HG03039 (cell line): ENCODE measurements around the gene EIF2B4.
"Not testable (repeated sequence)": the region's sequence is repeated elsewhere in the genome, so short reads cannot be mapped to it uniquely, and the experiment has no call there.

ENCODE experiments used
- ATAC-seq: cut with Tn5 transposase; IDR thresholded peaks from one replicate; pipeline ENCODE4 v1.9.1; 2021; ENCODE audit warnings: mild to moderate bottlenecking, moderate library complexity; ENCODE audit not compliant: unreplicated experiment

EIF2B4 gene

DNA sequence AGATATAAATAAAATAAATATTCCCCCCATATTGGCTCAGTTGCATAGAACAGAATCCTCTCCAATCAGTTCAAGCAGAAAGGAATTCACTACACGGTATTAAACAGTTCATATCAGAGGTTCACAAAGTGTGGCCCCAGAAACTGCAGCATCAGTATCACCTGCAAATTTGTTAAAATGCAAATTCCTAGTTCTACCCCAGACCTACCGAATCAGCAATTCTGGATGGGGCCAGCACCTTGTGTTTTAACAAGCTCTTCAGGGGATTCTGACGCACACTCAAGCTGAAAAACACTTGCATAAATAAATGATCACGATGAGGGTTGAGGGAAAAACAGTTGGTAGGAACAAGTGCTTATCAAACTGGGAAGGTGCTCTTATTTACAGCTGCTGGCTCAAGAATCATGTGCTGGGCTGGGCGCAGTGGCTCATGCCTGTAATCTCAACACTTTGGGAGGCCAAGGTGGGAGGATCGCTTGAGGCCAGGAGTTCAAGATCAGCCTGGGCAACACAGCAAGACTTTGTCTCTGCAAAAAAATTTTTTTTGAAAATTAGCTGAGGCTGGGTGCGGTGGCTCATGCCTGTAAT lies 19.9 kb downstream of the EIF2B4 start:
- ATAC-seq = no peak

DNA sequence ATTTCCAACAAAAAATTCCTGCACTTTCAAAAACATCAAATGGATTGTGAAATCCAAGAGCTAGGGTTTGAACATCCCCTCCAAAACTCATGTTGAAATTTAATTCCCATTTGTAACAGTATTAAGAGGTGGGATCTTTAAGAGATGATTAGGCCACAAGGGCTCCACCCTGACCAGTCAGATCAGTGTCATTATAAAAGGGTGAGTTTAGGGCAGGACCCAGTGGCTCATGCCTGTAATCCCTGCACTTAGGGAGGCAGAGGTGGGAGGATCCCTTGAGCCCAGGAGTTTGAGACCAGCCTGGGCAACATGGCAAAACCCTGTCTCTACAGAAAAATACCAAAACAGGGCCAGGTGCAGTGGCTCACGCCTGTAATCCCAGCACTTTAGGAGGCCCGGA lies 22.5 kb downstream of the EIF2B4 start:
- ATAC-seq = no peak

DNA sequence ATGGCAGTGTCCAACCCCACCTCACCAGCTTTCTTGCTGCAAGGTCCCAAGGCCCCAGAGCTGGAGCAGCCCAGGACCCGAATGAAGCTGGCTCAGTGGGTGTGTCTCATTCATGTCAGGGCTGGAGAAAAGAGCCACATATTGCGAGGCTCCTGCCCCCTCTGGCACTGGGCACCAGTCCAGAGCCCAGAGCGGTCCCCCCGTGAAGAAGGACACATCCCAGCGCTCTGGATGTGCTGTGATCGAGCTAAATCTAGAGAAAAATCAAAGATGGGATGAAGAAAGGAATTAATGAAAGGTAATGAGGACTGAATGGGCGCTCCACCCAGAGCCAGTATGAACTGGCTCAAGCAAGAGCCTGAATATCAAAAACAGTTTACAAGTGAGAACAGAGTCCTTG lies 34.0 kb downstream of the EIF2B4 start:
- ATAC-seq = no peak

DNA sequence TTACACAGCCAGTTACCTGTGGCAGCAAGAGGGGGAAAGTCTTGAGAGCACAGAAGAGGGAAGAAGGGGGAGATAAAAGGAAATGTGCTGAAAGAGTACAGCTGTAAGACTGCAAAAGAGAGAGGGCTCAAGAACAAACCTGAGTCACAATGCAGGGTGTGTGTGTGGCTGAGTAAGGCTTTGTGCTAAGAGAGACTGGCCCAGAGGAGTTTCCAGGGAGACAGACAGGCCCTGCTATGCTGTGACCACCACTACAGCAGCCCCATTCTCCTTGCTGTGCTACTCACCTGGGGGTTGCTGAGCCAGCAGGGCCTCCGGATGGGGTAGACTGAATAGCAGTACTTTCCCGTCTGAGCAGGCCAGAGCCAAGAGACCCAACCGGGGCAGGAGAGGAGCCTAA lies 34.8 kb downstream of the EIF2B4 start:
- no peak for ATAC-seq

DNA sequence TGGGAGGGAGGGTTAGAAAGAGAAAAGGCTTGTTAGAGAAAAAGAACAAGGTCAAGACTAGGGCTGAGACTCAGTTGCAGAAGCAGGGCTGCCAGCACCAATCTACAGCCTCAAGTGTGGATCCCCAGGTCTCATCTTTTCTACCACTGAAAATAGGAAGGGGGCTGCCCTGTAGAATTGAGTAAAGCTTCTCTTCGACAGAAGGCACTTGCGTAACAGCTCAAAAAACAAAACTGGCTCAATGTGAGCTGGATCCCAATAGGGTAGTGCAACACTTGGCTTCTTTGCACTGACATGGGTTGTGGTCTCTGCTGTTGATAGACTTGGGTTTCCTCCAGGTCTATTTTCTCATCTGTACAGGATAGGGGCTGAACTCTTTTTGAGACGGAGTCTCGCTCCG lies 45.4 kb downstream of the EIF2B4 start:
- no peak for ATAC-seq

DNA sequence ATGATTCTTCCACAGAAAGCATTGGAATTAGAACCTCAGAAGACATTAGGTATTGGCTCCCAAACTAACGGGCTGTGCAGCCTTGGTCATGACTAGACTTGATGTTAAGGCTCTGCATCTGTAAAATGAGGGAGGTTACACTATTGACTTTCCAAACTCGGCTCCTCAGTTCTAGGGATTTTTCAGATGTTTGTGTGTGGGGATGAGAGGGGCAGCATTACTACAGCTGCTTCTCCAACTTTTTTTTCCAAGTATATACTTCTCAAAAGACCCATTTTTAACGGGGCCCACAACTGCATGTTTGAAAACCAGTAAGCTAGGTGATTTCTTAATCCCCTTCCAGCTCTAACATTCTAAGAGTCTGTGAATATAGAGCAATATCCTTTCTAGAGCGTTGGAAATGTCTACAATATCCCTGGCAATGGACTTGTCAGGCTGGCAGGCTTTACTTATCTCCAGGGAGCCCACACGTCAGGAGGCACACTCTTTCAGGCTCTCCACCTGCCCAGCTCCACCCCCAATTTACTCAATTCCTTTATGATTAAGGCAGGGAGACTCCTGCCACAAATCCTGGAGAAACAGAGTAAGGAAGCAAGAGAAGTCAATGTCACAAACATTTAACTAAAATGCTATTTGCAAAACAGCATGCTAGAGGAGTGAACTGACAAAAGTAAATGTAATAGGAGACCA lies 46.4 kb downstream of the EIF2B4 start:
- no peak for ATAC-seq

DNA sequence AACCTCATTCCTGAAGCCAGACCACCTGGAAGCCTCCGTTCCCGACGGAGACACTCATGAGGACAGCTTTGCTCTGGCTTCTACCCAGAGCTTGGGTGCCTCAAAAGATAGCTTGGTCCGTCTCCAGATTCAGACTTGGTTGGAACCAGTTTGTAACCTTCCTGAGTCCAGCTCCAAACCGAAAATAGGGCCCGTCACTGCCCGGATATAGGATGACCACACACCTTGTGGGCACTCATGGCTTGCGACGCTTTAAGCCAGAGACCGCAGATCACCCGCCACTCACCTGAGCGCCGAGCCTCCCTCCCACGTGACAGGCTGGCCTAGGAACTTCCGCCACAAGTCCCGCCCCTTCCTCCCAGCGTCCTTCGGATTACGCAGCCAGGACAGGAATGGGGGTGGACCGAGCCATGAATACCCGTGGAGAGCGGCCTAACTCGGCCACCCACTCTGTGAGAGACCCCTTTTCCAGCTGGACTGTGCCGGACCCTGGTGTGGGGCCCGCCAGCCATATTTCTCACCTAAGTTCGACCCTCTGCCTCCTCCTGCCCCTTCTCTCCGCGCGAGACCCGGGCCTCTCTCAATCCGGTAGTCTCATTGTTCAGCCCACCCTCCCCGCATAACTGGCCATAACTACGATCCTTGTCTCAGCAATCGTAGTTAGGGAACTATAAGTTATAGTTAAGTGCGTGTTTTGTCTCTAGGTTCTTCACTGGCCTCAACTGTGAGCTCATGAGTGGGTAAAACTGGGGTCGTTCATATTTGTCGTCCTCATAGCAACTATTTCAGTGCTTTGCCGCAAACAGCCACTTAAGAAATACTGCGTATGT lies 47.2 kb downstream of the EIF2B4 start, which contains the start of gene MPV17:
Gene MPV17, minus strand, starts transcription at position 332 of the 830 bp plus-strand sequence. CDS start 580 bp downstream, outside the sequence.
- ATAC-seq = peak; percentile 87

DNA sequence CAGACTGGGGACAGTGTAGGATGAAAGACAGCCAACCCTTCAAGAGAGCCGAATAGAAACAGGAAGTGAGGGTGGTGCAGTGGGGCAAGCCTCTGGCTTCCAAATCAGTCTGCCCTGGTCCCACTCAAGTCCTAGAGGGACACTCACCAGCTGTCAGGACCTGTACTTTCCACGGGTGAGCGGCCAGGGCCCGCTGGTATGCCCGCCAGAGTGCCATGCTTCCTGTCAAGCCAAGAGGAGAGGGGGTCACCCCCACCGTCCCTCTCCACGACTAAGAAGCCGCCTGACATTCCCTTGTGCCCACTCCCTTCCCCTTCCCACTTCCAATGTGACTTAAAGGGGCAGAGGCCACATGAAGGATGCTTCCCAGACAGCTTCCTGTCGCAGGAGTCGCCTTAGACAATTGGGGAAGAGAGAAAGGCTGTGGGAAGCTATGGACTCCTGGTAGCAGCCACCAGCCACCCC lies 47.8 kb downstream of the EIF2B4 start:
- ATAC-seq = no peak

DNA sequence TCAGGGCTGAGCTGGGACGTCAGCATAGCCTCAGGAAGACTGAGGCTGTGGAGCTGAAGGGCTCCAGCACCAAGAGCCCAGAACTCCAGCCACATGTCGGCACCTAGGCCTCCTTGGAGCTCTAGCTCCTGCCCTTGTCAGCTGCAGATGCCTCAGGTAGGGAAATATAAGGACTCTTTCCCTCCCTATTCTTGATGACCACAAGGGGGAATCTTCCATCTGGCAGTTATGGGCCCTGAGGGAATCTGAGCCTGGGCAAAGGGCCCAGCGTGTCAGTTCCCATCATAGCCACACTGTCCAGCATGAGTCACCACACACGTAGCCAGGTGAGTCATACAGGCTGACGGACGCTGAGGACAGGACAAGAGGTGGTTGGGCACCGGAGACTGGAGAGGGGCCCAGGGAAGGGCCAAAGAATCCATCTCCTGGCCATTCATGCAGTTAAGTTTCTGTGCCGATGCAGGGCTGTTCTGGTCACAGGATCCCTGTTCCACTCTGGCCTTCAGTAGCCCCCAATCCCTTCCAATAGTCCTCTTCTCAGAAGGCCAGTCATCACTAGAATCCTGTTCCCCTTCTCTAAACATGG lies 49.1 kb downstream of the EIF2B4 start:
- ATAC-seq = no peak

DNA sequence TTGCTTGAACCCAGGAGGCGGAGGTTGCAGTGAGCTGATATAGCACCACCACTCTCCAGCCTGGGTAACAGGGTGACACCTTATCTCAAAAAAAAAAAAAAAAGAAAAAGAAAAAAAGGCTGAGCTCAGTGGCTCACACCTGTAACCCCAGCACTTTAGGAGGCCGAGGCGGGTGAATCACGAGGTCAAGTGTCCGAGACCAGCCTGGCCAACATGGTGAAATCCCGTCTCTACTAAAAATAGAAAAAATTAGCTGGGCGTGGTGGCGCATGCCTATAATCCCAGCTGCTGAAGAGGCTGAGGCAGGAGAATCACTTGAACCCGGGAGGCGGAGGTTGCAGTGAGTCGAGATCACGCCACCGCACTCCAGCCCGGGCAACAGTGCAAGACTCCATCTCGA lies 50.3 kb downstream of the EIF2B4 start:
- ATAC-seq = not testable (repeated sequence)

DNA sequence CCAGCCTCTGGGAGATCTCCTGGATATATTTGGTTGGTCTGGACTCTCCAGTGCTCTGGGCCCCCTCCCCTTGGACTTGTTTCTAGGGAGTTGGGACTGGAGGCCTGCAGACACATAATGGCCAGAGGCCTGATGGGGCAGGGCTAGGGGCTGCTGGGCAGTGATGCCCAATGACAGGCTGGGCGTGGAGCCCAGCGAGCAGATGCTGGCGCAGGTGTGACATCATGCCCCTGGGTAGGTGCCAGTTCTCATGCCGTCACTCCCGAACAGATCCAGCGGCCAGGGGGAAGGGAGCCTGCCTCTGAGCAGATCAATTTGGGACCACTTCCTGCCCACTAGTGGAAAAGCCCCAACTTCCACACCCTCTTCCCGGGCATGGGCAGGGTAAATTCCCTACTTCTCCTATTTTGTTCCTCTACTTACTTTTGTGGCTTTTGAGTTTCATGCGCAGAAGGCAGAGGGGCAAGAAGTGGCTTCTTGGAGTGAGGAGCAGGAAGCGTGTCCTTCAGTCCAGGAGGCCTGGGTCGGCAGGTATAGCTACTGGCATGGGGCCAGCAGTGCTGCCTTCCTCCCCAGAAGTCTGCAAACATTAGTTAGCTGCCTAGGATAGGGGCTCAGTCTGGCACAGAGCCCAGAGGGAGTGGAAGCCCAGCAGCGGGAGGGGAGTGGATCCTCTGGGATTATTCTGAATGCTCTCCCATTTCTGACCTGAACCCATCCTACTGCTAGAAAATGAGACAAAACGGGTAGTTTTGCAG lies 53.3 kb downstream of the EIF2B4 start:
- no peak for ATAC-seq

DNA sequence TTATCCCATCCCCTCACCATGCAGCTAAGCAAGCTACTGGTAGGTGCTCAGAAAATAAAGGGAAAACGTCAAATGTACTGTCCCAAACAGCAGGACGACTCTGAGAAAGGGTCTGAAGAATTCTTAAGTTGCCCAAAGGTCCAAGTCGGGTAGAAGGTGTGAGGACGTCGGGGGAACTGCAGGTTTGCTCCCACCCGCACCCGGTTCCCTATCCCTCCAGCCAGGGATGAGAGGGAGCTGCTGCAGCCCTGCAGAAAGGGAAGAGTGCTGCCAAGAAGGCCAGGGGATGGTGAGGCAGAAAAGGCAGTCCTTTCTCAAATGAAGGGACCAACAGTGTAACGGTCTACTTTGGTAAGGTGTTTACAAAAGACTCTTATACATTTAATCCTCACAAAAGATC lies 55.0 kb downstream of the EIF2B4 start:
- ATAC-seq = no peak

DNA sequence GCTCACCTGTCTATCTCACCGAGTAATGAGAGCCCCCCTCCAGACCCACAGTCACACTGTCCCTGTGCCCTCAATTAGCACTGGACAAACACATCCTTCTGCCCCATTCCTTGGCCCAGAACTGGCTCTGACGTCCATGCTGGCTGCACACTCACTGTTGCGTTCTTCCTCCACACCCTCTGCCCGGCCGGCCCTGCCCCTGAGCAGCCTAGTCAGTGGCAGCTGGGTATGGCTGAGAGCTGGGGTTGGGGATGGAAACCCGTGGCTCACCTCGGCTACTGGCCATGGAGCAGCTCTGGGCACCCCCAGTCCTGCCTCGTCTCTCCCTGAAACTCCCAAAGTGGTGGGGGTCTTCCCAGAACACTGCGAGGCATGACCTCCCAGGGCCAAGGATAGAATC lies 55.4 kb downstream of the EIF2B4 start:
- ATAC-seq = no peak
